CD4-positive, CD25-positive, alpha-beta regulatory T cell (primary cell): ENCODE data around the gene KRTAP16-1. TPM values are rescaled to one million over a fixed set of nuclear protein-coding genes. Genes with fewer than 3 reads are reported as not detected.
A peak's percentile ranks its signal among the peaks of the same experiment; 100 is the strongest.

Experiments used
- ATAC-seq, 2 donors: fragments of 150-1000 bp; cut with Tn5 transposase; one replicate each; pipeline ENCODE4 v1.10.0; 2021; ENCODE audit warnings: low read depth in 2 of 2, moderate number of reproducible peaks in 2 of 2, moderate library complexity in 1 of 2
- DNase-seq, 3 donors: peaks; one replicate each; pipeline versions ENCODE4 v3.0.0 to v3.0.0-alpha.2; 2012 to 2022; ENCODE audit warnings: mixed read lengths in 1 of 3
- H3K27ac ChIP-seq: one replicate; pipeline ENCODE4 v1.7.0; 2013; ENCODE audit warnings: mild to moderate bottlenecking, low read length; ENCODE audit not compliant: insufficient read depth, poor library complexity, severe bottlenecking
- H3K27me3 ChIP-seq: one replicate; pipeline ENCODE4 v1.7.0; 2013; ENCODE audit warnings: low read length; ENCODE audit not compliant: control insufficient read depth, insufficient read depth
- H3K36me3 ChIP-seq: one replicate; pipeline ENCODE4 v1.7.0; 2013; ENCODE audit warnings: mild to moderate bottlenecking, low read length, moderate library complexity; ENCODE audit not compliant: control insufficient read depth, insufficient read depth
- H3K4me1 ChIP-seq: 2 replicates; pipeline ENCODE4 v1.7.0; 2013; ENCODE audit warnings: mild to moderate bottlenecking, low read length; ENCODE audit not compliant: insufficient read depth, control insufficient read depth, poor library complexity, severe bottlenecking
- H3K4me3 ChIP-seq: one replicate; pipeline ENCODE4 v1.7.0; 2013; ENCODE audit warnings: low read depth, mild to moderate bottlenecking, low read length, moderate library complexity
- H3K9me3 ChIP-seq, 2 experiments: 1 replicate in 1 of 2; 2 replicates in 1 of 2; pipeline ENCODE4 v1.7.0; 2013; ENCODE audit warnings: low read length in 2 of 2, mild to moderate bottlenecking in 1 of 2, moderate library complexity in 1 of 2; ENCODE audit not compliant: control insufficient read depth in 2 of 2
- H3K27ac Mint-ChIP-seq, 3 donors: one replicate each; pipeline ENCODE4 v1.8.0; 2020 to 2022; ENCODE audit warnings: mild to moderate bottlenecking in 3 of 3, mixed read lengths in 3 of 3, moderate library complexity in 2 of 3
- H3K27me3 Mint-ChIP-seq: one replicate; pipeline ENCODE4 v1.8.0; 2022; ENCODE audit warnings: mild to moderate bottlenecking, mixed read lengths
- H3K36me3 Mint-ChIP-seq: one replicate; pipeline ENCODE4 v1.8.0; 2020; ENCODE audit warnings: mixed read lengths
- H3K4me1 Mint-ChIP-seq, 4 donors: one replicate each; pipeline ENCODE4 v1.8.0; 2020 to 2022; ENCODE audit warnings: mixed read lengths in 4 of 4, mild to moderate bottlenecking in 1 of 4
- H3K4me3 Mint-ChIP-seq, 4 donors: one replicate each; pipeline ENCODE4 v1.8.0; 2020 to 2022; ENCODE audit warnings: mild to moderate bottlenecking in 4 of 4, mixed read lengths in 4 of 4, moderate library complexity in 3 of 4
- H3K9me3 Mint-ChIP-seq, 7 donors: one replicate each; pipeline ENCODE4 v1.8.0; 2020 to 2022; ENCODE audit warnings: mixed read lengths in 7 of 7, mild to moderate bottlenecking in 3 of 7, moderate library complexity in 2 of 7
- polyA plus RNA-seq, 4 donors: library from polyadenylated mRNA; unstranded; fragments of 300-500 nt; fragmentation: Illumina TruSeq; gene quantifications; one replicate each; pipeline ENCODE4 v1.2.3, GENCODE V29; 2021
- total RNA-seq: library from RNA; stranded (reverse); gene quantifications from one replicate; pipeline ENCODE4 v1.2.3, GENCODE V29; 2022

KRTAP16-1 gene
- total and polyA plus RNA-seq, 5 donors from 2014 or later, result 0.17 to 0.42 TPM; not detected in 3

DNA sequence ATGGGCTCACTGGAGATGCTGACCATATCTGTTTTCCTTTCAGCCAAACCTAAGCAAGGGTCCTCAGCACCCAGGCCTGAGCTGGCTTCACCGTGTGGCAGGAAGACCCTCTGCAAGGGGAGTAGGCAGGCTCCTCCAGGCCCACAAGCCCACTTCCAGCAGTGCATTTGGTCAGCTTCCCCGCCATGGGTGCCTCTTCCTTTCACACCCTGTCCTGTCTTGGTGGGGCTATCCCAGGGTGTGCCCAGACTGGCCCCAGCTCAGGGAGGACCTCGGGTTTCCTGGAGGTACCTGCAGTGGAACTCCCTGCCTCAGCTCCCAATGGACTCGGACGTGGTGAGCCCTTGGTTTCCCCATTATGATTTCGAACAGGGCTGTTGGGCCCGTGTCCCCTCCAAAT, 19.1 kb upstream of the KRTAP16-1 start:
- no peaks in the 10 kb centered on the region for H3K27me3 ChIP-seq
- Mint-ChIP-seq H3K9me3 (no peaks in the 10 kb centered on the region), H3K4me3 (no peak overlapping the region), H3K27ac (no peak overlapping the region), H3K4me1 (peaks cover 0 to 17% (median 3%) of the 10 kb centered on the region in 4 donors), H3K27me3 (no peaks in the 10 kb centered on the region), H3K36me3 (no peaks in the 10 kb centered on the region)
- peaks cover 5% of the 10 kb centered on the region for H3K4me1 ChIP-seq
- no peak overlapping the region for H3K27ac ChIP-seq
- no peak overlapping the region for H3K4me3 ChIP-seq
- no peaks in the 10 kb centered on the region for H3K36me3 ChIP-seq
- DNase-seq (no peak), ATAC-seq (no peak)
- no peaks in the 10 kb centered on the region for H3K9me3 ChIP-seq

DNA sequence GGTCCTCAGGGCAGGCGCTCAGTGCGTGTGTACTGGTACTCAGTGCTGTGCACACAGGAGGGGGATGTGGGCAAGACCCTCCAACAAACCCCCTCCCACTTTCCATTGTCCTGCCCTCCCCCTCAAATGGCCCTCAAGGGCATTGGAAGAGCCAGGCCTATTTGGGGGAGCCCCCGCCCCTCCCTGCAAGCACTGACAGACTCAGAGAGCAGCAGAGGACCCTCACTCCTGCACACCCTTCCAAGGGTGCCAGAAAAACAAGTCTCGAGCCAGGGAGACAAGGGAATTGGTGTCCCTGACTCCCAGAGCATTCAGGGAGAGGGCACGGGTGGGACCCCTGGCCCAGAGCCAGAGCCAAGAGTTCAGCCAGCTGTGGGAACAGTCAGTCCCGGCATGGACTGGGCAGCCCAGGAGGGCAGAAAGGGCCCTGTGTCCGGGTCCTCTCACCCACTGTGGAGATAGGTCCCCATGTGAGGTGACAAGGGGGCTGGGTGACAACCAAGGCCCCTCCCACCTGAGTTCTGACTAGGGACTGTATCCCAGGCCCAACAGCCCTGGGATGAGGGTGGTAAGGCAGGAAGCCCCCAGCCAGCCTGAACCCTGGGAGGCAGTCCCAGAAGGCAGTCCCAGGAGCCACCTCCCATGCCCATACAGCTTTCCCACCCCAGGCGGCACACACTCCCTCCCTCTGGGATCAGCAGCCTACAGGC, 18.5 kb upstream of the KRTAP16-1 start:
- Mint-ChIP-seq H3K27ac (peak overlapping the region in 2 of 3 donors; percentile 32 to 43), H3K4me1 (peaks cover under 1 to 21% (median 5%) of the 10 kb centered on the region in 4 donors), H3K27me3 (no peaks in the 10 kb centered on the region), H3K4me3 (no peak overlapping the region), H3K36me3 (no peaks in the 10 kb centered on the region), H3K9me3 (no peaks in the 10 kb centered on the region)
- Histone ChIP-seq H3K36me3 (no peaks in the 10 kb centered on the region), H3K27me3 (no peaks in the 10 kb centered on the region), H3K9me3 (no peaks in the 10 kb centered on the region), H3K4me1 (peaks cover 5% of the 10 kb centered on the region), H3K4me3 (no peak overlapping the region), H3K27ac (no peak overlapping the region)
- ATAC-seq (no peak), DNase-seq (no peak)

DNA sequence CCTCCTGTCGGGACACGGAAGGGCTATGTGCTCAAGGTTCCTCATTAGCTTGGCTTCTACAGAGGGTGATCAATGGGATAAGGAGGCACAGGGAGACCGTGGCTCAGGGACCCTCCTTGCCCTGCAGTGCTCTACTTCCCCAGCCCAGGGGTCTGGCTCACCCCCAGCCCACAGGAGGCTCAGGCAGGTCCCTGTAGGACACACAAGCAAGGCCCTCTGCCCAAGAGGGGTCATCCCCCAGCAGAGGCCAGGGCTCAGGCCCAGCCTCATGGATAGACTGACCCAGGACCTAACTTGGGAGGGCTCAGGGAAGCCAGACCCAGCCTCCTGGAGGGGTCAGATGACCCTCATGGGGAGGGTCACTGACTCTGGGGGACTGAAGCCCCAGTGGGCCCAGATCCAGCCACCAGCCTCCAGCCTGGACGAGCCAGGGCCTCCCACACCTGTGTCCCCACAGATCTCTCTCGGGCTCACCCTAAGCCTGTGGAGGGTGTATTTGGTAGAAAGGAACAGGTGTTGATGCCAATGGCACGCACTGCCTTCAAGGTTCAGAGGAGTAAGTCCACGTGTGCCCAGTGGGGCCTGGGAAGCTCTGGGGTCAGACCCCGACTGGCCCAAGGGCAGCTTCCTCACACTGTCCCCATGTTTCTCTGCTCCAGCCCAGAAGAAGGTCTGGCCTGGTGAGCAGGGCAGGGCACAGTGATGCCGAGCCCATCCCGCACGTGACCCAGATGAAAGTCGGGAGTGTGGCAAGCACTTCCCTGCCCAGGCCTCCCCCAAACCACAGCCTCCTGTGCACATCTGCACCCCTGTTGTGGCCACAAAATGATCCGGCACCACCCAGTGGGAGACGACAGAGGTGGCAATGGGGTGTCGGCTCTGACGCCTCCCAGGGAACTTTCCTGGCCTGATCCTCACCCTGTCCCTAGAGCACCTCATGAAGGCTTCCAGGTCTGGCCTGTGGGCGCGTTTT, 17.4 kb upstream of the KRTAP16-1 start:
- no peaks in the 10 kb centered on the region for H3K27me3 ChIP-seq
- Mint-ChIP-seq H3K27ac (peak overlapping the region; percentile 25 to 32 (median 32)), H3K4me1 (peaks cover 4 to 31% (median 12%) of the 10 kb centered on the region in 4 donors), H3K9me3 (no peaks in the 10 kb centered on the region), H3K4me3 (no peak overlapping the region), H3K27me3 (no peaks in the 10 kb centered on the region), H3K36me3 (no peaks in the 10 kb centered on the region)
- ATAC-seq (no peak), DNase-seq (no peak)
- no peak overlapping the region for H3K4me3 ChIP-seq
- no peaks in the 10 kb centered on the region for H3K36me3 ChIP-seq
- no peak overlapping the region for H3K27ac ChIP-seq
- peaks cover 11% of the 10 kb centered on the region for H3K4me1 ChIP-seq
- H3K9me3 ChIP-seq, result no peaks in the 10 kb centered on the region

DNA sequence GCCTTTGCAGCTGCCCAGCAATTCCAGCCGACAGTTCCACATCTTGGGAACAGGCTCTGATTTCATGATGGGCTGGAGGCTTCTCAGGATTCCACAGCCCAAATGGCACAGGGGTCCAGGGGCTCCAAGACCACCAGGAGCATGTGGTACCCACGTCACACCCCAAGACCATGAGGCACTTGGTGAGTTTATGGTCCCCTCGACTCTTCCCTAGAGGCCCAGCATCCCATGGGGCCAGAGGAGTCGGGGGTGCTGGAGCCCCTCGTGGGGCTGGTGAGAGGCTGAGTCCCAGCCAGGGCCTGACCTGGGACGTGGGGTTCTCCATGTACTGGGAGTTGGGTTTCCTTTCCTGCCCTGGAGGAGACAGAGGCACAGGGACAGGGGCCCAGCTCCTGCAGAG, 16.5 kb upstream of the KRTAP16-1 start:
- Mint-ChIP-seq H3K36me3 (no peaks in the 10 kb centered on the region), H3K4me1 (peaks cover 2 to 36% (median 12%) of the 10 kb centered on the region in 4 donors), H3K4me3 (no peak overlapping the region), H3K9me3 (peaks cover 0 to 1% (median 0%) of the 10 kb centered on the region in 7 donors), H3K27me3 (no peaks in the 10 kb centered on the region), H3K27ac (peak overlapping the region in 1 of 3 donors; percentile 25)
- Histone ChIP-seq H3K9me3 (no peaks in the 10 kb centered on the region), H3K27ac (no peak overlapping the region), H3K36me3 (no peaks in the 10 kb centered on the region), H3K27me3 (no peaks in the 10 kb centered on the region), H3K4me3 (no peak overlapping the region), H3K4me1 (peaks cover 11% of the 10 kb centered on the region)
- DNase-seq (no peak), ATAC-seq (no peak)

DNA sequence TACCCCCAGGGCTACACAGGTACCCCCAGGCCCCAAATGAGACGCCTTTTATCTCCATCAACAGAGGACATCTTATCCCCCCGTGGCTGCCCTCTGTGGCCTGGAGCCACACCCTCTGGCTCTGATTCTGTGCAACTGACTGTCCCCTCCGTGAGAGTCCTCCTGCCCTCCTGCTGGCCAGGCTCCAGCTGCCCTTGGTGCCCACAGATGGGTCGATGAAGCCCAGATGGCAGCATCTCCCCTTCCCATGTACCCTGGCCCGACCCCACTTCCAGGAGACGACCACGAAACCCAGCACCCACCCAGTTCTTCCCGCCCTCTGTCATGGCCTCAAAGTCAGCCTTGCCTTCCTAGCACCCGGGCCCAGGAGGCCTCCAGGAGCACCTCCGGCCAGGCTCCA, 16.0 kb upstream of the KRTAP16-1 start:
- no peaks in the 10 kb centered on the region for H3K9me3 ChIP-seq
- H3K36me3 ChIP-seq, result no peaks in the 10 kb centered on the region
- ATAC-seq (no peak), DNase-seq (no peak)
- H3K4me3 Mint-ChIP-seq, result no peak overlapping the region
- peaks cover 2 to 39% (median 13%) of the 10 kb centered on the region in 4 donors for H3K4me1 Mint-ChIP-seq
- peaks cover 0 to 6% (median 0%) of the 10 kb centered on the region in 7 donors for H3K9me3 Mint-ChIP-seq
- no peak overlapping the region for H3K27ac ChIP-seq
- H3K36me3 Mint-ChIP-seq, result no peaks in the 10 kb centered on the region
- peaks cover 11% of the 10 kb centered on the region for H3K4me1 ChIP-seq
- peak overlapping the region in 1 of 3 donors; percentile 55 for H3K27ac Mint-ChIP-seq
- no peaks in the 10 kb centered on the region for H3K27me3 Mint-ChIP-seq
- no peaks in the 10 kb centered on the region for H3K27me3 ChIP-seq
- H3K4me3 ChIP-seq, result no peak overlapping the region

DNA sequence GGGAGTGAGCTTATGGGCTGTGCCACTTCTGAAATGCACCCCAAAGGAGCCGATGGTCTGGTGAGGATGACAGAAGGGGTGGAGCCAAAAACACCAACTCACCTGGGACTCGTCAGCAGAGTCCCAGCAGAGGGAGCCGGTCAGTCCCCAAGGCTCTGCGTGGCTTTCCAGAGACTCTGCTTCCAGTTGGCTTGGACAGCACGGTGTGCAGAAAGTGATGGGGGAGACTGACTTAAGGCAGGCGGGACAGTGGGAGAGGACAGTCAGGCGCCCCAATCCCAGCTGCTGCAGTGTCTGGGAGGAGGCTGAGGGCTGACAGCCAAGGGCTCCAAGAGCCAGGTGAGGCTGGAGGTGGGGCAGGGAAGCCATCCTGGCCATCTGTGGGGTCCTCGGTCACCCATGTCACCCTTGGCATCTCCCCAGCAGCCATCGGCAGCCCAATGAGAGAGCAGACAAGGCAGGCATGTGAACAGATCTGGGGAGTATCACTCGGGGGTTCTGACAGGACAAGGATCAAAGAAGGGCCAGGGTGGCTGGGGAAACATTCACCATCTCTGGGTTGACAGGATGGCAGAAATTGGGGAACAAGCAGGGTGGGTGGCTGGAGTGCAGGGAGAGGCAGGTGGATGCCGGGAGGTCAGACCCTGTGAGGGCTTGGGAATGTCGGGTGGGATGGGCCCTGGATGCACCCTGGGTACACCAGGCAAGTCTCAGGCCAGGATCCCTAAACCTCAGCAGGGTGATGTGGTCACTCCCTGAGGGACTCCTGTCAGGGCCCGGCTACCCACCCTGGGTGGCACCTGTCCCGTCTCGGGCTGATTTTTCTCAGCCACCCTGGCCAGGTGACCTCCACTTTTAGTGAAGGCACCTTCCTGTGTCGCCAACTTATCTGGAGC, 15.3 kb upstream of the KRTAP16-1 start:
- H3K4me1 Mint-ChIP-seq, result peaks cover 2 to 38% (median 15%) of the 10 kb centered on the region in 4 donors
- no peak for ATAC-seq
- H3K36me3 ChIP-seq, result no peaks in the 10 kb centered on the region

More for the DNA sequence above, 15.3 kb upstream of the KRTAP16-1 start:
- H3K36me3 Mint-ChIP-seq, result peaks cover 2% of the 10 kb centered on the region
- DNase-seq, result peak in 1 of 3 donors; percentile 19
- H3K4me3 ChIP-seq, result no peak overlapping the region
- no peaks in the 10 kb centered on the region for H3K27me3 ChIP-seq
- H3K27ac ChIP-seq, result no peak overlapping the region
- no peaks in the 10 kb centered on the region for H3K27me3 Mint-ChIP-seq
- H3K4me1 ChIP-seq, result peaks cover 11% of the 10 kb centered on the region
- no peaks in the 10 kb centered on the region for H3K9me3 ChIP-seq
- no peak overlapping the region for H3K4me3 Mint-ChIP-seq
- peak overlapping the region in 1 of 3 donors; percentile 83 for H3K27ac Mint-ChIP-seq
- H3K9me3 Mint-ChIP-seq, result peaks cover 0 to 10% (median 2%) of the 10 kb centered on the region in 7 donors
